ENCODE data around the gene ITGA7. TPM values are rescaled to one million over a fixed set of nuclear protein-coding genes. Genes with fewer than 3 reads are reported as not detected.
A peak's percentile ranks its signal among the peaks of the same experiment; 100 is the strongest.

Gene ITGA7
- total RNA-seq, 6 donors from 2014 or later: 4.6 to 30.4 (median 9.0) TPM

DNA sequence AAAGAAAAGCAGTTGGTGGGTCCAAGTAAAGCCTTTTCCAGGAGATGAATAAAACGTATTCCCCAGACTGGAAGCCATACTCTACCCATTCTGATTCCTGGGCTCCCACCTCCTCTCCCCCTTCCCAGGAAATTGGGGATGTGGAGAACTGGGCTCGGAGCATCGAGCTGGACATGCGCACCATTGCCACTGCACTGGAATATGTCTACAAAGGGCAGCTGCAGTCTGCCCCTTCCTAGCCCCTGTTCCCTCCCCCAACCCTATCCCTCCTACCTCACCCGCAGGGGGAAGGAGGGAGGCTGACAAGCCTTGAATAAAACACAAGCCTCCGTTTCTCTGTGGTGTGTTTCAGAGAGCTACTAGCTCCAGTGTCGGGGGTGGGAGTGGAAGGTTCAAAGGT lies 11.7 kb upstream of the ITGA7 start:
- TF ChIP-seq POLR2A (IDR thresholded peaks at IDR 0.05) (no peak), POLR2AphosphoS5 (IDR thresholded peaks at IDR 0.05) (no peak), EP300 (IDR thresholded peaks at IDR 0.05) (no peak)
- TF ChIP-seq, protein P1, sequence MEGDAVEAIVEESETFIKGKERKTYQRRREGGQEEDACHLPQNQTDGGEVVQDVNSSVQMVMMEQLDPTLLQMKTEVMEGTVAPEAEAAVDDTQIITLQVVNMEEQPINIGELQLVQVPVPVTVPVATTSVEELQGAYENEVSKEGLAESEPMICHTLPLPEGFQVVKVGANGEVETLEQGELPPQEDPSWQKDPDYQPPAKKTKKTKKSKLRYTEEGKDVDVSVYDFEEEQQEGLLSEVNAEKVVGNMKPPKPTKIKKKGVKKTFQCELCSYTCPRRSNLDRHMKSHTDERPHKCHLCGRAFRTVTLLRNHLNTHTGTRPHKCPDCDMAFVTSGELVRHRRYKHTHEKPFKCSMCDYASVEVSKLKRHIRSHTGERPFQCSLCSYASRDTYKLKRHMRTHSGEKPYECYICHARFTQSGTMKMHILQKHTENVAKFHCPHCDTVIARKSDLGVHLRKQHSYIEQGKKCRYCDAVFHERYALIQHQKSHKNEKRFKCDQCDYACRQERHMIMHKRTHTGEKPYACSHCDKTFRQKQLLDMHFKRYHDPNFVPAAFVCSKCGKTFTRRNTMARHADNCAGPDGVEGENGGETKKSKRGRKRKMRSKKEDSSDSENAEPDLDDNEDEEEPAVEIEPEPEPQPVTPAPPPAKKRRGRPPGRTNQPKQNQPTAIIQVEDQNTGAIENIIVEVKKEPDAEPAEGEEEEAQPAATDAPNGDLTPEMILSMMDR (IDR thresholded peaks at IDR 0.05): no peak
- Histone ChIP-seq H3K9me3 (no peaks in the 10 kb centered on the region), H3K4me3 (no peak overlapping the region), H3K27ac (peak overlapping the region in 2 of 4 donors; percentile 30 to 97), H3K27me3 (no peaks in the 10 kb centered on the region), H3K36me3 (peaks cover 5 to 23% (median 14%) of the 10 kb centered on the region in 4 donors), H3K4me1 (peaks cover 36 to 73% (median 43%) of the 10 kb centered on the region in 4 donors)
- ATAC-seq (ENCODE audit: low FRiP score in 2 of 2) (no peak), DNase-seq (no peak)
- 85 to 91% methylated on average over 7 of the region's 7 CpGs for WGBS, 2 donors

DNA sequence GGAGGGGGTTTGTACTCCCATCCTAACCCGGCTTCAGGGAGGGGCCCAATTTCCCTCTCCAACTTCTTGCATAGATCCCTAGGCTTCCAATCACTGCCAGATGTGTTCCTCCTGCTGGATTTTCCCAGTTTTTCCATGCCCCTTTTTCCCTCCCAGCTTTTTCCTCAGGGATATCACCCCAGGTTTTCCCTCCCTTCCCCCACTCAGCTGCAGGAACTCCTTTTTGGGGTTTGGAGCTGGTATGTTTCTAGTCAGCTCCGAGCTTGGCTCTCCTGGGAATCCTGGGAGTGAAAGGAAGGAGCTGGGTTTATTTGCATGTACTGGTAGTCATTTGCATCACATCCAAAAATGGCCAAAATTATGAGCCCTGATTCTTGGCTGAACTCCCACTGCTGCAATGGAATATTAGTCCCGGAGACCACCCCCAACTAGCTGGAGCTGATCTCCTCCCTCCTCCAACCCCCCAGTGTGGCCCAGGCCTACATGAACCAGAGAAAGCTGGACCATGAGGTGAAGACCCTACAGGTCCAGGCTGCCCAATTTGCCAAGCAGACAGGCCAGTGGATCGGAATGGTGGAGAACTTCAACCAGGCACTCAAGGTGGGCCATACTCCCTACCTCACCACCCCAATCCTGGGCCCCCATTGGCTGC lies 11.0 kb upstream of the ITGA7 start:
- no peak overlapping the region for H3K4me3 ChIP-seq
- H3K27ac ChIP-seq: peak overlapping the region in 3 of 4 donors; percentile 44 to 97 (median 93)
- H3K27me3 ChIP-seq: no peaks in the 10 kb centered on the region
- H3K4me1 ChIP-seq: peaks cover 36 to 67% (median 42%) of the 10 kb centered on the region in 4 donors
- no peaks in the 10 kb centered on the region for H3K9me3 ChIP-seq
- 69 to 84% methylated on average over 3 to 4 of the region's 4 CpGs for WGBS, 2 donors
- no peak for ATAC-seq (ENCODE audit: low FRiP score in 2 of 2)
- TF ChIP-seq EP300 (IDR thresholded peaks at IDR 0.05) (no peak), POLR2AphosphoS5 (IDR thresholded peaks at IDR 0.05) (no peak), POLR2A (IDR thresholded peaks at IDR 0.05) (no peak)
- TF ChIP-seq, protein P1 (IDR thresholded peaks at IDR 0.05): no peak
- DNase-seq: no peak
- peaks cover 0 to 16% (median 8%) of the 10 kb centered on the region in 4 donors for H3K36me3 ChIP-seq

DNA sequence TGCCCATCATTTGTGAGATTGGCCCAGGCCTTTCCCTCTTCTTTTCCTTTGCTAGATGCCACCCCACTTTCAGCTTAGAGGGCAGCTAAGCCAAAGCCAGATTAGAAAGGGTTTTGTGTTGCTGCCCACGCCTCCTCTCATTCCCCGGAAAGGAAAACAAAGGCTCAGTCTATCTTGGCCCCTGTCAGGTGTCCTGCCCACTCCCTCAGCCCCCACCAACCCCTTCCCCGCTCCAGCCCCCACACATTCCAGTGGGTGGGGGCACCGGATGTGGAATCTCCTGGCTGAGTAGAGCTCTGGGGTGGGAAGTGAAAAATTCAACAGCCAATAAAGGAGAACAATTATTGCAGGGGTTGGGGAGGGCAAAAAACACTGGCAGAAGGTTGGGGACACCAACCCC lies 10.3 kb upstream of the ITGA7 start:
- H3K4me1 ChIP-seq: peaks cover 32 to 63% (median 41%) of the 10 kb centered on the region in 4 donors
- no peak for ATAC-seq (ENCODE audit: low FRiP score in 2 of 2)

DNA sequence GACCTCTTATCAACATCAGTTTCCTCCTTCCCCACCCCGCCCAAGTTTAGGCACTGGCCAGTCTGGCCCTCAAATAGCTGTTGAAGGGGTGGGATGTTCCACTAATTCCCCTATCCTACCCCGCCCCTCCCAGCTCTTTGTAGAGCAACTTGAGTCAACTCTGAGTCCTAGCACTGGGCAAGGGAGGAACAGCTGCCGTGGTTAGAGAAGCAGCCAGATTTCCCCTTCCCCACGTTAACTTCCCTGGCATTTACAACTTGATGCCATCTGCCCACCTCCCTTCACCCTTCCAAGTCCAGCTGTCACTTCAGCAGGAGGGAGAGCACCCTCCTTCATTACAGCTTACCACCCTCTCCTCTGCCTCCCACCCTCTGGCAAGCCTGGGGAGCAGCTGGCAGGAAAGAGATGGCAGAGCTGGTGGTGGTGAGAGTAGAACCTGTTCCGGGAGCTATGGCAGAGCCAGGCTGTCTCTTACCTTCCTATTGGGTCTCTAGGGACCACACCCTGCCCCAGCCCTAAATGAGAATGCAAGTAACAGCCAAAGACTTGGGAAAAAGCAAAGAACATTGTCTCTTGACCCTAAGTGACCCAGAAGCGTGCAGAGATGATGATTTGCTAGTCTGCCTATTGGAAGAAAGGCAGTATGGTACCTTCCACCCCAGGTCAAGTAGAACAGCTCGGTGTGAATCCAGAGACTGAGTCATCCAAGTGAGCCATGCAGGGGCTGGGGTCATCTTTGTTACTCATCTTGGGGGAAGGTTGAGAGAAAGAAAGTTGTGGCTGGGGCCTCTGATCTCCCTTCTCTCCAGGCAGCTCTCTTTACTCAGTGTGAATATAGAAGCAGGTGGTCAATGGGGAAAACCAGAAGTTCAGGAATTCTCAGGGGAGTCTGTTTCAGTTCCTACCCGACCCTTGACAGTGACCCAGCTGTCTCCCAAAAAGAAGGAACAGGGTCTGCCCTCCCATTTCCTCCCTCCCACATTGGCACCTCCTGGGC lies 9.6 kb upstream of the ITGA7 start:
- H3K9me3 ChIP-seq: no peaks in the 10 kb centered on the region
- H3K36me3 ChIP-seq: peaks cover 0 to 6% (median 2%) of the 10 kb centered on the region in 4 donors
- ATAC-seq (ENCODE audit: low FRiP score in 2 of 2) (no peak), DNase-seq (no peak)
- H3K4me3 ChIP-seq: peak overlapping the region in 3 of 4 donors; percentile 87 to 97 (median 89)
- H3K27ac ChIP-seq: peak overlapping the region; percentile 93 to 97 (median 94)
- peaks cover 32 to 63% (median 41%) of the 10 kb centered on the region in 4 donors for H3K4me1 ChIP-seq
- 40 to 46% methylated on average over 8 of the region's 8 CpGs for WGBS, 2 donors
- H3K27me3 ChIP-seq: no peaks in the 10 kb centered on the region
- TF ChIP-seq, protein P1 (IDR thresholded peaks at IDR 0.05): no peak
- TF ChIP-seq EP300 (IDR thresholded peaks at IDR 0.05): no peak
- TF ChIP-seq POLR2A (IDR thresholded peaks at IDR 0.05): no peak
- no peak for TF ChIP-seq POLR2AphosphoS5 (IDR thresholded peaks at IDR 0.05)

More for the DNA sequence above, 10.3 kb upstream of the ITGA7 start:
- Histone ChIP-seq H3K9me3 (no peaks in the 10 kb centered on the region), H3K36me3 (peaks cover 0 to 9% (median 6%) of the 10 kb centered on the region in 4 donors), H3K27me3 (no peaks in the 10 kb centered on the region), H3K27ac (peak overlapping the region in 3 of 4 donors; percentile 44 to 97 (median 93)), H3K4me3 (no peak overlapping the region)
- WGBS, 2 donors: 42 to 48% methylated on average over 4 of the region's 4 CpGs
- TF ChIP-seq POLR2A (IDR thresholded peaks at IDR 0.05) (no peak), EP300 (IDR thresholded peaks at IDR 0.05) (no peak)
- DNase-seq: no peak

DNA sequence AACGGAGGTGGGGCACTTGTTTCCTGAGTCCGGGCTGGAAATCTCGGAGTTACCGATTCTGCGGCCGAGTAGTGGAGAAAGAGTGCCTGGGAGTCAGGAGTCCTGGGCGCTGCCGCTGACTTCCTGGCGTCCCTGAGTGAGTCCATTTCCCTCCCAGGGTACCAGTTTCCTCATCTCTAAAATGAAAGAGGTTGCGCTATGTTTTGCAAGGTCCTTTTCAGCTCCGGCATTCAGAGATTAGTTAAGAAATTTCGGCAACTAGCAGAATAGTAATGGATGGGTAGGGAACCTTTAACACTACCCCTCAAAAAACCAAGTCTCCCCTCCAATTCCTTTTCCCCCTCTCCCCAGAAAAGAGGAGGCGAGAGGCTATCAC lies 8.9 kb upstream of the ITGA7 start:
- TF ChIP-seq, protein P1 (IDR thresholded peaks at IDR 0.05): peak in 1 of 6 experiments; percentile 18
- no peak for TF ChIP-seq POLR2AphosphoS5 (IDR thresholded peaks at IDR 0.05)
- Histone ChIP-seq H3K27ac (peak overlapping the region; percentile 93 to 97 (median 94)), H3K4me1 (peaks cover 32 to 63% (median 41%) of the 10 kb centered on the region in 4 donors), H3K9me3 (no peaks in the 10 kb centered on the region), H3K27me3 (no peaks in the 10 kb centered on the region), H3K36me3 (peaks cover 0 to 6% (median 2%) of the 10 kb centered on the region in 4 donors), H3K4me3 (peak overlapping the region; percentile 78 to 97 (median 88))
- no peak for DNase-seq
- peak; percentile 1 to 26 for ATAC-seq (ENCODE audit: low FRiP score in 2 of 2)
- 6 to 11% methylated on average over 6 to 13 of the region's 13 CpGs for WGBS, 2 donors

Measured in upper lobe of left lung (tissue), 6 donors.